ENCODE results near the gene RALGPS1.

The RALGPS1 gene

DNA sequence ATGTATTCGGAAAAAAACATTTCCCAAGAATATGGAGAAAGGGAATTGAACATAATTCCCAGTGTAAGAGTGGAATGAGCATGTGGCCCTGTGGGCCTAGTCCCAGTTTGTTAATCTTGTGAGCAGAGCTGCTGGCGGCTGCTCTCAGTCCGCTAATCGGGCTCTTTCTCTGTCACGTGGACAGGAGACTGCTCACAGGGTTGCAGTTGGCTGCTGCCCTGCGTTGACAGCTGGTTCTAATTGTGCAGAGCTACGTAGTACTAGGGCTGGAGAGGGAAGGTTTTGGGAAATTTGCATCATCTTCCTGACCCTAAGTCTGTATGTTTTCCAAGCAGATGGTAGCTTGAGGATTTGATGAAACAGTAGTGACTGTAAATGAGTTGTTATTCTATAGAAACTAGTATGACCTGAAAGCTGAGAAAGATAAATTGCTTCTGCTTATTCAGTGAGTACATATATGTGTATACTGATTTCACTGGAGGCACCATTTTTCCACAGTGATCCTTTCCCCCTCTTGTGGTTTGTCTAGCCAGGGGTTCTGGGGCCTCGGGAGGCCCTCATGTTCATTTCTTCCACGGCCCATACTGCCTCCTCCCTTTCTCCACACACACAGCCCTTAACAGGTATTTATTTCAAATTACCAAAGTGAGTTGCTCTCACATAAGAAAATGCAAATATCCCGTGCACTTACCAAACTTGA, 107.2 kb downstream of the RALGPS1 start:
- DNase-seq (ENCODE audit: low read depth, low spot score), result peak; percentile 91

DNA sequence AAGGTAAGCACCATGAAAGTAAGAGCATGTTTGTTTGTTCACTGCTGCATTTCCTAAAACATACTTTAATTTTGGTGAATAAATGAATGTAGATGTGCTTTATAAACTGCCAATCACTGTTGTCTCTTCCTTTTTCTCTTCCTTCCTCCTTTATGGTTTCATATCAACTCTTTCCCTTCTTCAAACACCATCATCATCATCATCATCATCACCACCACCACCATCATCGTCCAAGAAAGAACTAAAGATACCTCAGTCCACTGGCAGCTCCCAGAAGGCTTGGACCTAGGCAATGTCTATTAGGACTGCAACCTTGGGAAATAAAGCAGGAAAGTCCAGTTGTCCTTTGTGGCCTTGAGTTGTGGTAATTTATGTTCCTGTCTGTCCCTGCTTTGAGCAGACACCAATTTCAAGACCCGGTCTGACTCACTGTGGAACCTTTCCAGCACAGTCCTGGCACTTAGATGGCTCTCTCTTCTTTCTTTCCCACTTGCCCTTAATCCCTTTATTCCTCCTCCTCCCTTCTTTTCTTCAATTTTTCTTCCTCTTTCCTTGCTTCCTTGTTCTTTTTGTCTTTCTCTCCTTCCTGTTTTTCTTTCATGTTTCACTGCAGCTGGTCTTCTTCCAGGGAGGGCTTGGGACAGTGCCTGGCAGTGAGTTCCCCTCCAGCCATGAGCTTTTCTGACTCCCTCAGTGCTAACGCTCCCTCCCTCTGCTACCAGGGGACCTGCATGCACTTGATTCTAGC, 108.5 kb downstream of the RALGPS1 start:
- DNase-seq (ENCODE audit: low read depth, low spot score), result no peak

DNA sequence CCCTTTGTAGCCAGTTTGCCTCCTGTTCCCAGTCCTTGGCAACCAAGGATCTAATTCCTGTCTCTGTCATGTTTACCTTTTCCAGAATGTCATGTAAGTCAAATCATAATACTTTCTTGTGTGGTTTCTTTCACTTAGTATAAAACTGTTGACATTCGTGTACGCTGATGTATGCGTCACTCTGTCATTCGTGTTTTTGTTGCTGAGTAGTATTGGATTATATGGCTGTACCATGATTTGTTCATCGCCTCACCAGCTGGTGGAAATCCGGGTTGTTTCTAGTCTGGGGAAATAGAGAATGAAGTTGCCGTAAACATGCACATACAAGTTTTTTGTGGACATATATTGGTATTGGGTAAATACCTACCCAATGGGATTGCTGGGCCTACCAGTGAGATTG, 110.5 kb downstream of the RALGPS1 start:
- DNase-seq (ENCODE audit: low read depth, low spot score), result no peak

DNA sequence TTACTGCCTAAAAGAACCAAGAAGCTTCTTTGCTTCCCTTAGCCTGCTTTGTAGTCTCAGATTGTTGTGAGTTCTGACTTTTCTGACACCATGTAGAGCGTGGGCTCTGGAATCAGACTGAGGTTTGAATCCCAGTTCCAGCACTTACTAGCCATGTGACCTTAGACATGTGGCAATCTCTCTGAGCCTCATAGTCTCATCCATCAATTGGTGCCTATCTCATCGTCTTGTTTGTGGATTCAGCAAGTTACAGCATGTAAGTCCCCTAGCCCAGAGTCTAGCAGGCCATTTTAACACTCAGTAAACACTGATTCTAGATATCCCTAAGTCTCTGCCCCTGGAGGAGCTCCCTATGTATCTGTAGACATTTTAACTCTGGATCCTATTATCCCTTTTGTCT, 113.1 kb downstream of the RALGPS1 start:
- DNase-seq (ENCODE audit: low read depth, low spot score), result no peak

DNA sequence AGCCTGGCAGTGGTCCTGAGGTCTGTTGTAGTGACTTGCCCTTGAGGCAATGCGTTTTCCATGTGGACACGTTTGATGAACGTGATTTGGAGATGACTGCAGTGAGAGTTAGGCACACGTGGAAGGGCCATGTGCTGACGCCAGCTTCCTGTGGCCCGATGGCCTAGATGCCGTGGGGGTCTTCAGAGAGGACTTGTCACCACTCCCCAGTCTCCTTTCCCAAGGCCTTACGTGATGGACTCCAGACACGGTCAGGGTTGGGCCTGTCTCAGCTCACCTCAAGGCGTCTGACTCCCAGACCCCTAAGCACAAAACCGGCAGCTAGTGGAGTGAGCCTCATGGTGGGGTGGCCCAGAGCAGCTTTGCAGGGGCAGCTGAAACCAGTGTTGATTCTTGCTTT, 115.0 kb downstream of the RALGPS1 start:
- DNase-seq (ENCODE audit: low read depth, low spot score), result no peak

DNA sequence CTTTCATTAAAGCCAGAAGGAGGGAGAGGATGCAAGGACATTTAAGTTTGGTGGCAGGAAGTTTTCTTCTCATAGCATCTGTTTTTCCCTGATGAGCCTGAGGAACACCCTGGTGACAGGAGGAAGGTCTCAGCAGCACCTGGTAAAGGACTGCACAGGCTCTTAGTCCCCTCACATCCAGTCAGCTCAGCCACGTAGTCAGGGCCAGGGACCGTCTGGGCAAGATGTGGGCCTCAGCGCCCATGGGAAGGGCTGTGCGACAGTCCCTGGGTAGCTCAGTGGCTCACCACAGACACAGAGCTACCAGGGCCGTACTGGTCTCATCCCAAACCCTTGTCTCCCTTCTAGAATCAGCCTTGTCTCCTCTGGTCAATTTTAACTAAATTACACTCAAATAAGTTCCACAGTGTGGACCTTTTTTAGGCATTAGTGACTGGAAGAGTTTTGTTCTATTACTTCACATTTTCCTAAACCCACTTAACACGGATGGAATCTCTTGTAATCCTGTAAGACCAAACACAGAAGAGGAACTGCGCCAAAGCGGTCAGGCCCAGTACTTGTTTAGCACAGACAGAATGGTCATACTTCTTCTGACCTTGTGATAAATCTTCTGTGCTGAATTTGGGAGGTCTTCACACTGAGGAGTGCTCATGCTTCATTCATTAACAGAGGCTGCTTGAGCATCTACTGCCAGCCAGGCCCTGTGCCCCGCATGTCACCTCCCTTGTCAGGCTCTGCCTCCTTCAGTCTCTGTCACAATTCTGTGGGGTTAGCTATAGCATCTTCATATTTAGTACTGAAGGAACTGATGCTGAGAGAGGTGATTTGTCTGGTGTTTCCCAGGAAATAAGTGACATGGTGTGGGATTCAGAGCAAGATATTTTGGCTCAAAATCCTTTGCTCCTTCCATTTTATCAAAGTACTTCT, 116.5 kb downstream of the RALGPS1 start:
- DNase-seq (ENCODE audit: low read depth, low spot score), result no peak

DNA sequence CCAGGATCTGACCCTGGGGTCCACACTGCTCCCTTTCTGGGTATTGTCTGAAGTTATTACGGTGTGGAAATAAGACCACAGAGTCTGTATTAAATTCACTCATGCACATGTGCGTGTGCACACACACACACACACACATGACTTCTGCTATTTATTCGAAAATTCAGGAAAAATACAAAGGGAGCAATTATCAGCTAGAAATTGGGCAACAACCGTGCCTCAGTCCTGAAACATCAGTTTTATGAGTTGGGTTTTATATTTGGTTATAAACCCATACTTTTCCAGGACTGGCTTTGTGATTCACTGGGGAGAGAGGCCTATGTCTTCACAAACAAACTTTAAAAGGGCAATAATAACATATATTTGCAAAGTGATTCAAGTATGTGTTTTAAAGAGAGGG, 117.7 kb downstream of the RALGPS1 start:
- no peak for DNase-seq (ENCODE audit: low read depth, low spot score)

DNA sequence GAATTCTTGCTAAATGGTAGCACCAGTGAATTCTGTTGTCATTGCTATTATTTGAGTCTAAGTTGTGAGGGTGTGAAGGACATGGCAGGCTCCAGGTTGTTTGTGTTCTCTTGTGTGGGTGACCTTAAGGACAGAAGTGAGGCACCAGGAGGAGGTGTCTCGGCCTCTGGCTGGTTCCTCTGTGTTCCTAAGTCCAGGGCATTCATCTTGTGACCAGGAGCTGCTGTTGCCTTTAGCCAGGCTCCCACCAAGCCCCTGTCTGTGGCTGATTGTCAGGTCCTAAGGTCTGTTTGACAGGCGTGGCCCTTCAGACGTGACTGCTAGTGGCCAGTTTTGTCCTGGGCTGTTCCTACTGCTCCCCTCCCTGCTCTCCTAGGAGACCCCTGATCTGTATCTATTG, 118.5 kb downstream of the RALGPS1 start:
- DNase-seq (ENCODE audit: low read depth, low spot score), result no peak

DNA sequence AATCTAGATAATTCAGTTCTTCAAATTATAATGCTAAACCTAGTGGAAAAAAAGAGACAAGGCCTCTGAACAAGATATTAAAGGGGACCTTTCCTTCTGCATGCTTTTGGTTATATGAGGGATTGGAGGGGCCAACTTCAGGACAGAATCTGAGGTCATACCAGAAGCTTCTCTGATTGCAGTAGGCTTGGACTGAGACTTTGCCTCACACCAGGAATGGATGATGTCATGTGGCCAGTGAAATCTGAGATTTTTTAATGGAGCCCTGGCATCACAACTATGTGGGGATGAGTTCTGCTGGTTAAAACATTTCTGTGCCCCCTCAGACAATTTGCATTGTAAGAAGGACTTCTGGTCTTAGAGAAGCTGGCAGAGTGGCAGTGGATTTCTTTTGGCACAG, 119.2 kb downstream of the RALGPS1 start:
- DNase-seq (ENCODE audit: low read depth, low spot score), result no peak

DNA sequence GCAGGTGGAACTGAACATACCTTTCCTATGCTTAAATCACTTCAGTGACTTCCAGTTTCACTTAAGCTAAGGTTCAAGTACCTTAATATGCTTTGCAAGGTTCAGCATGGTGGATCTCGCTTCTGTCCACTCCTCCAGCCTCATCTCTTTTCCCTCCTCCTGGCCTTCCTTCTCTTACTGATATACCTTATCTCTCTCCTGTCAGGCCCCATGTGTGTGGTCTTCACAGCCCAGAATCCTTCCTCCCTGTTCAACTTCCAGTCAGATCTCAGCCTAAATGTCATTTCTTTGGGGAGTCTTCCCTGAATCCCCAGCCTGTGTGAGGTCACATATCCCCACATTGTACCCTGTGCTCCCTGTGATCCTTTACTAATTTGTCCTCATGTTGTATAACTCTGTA, 120.1 kb downstream of the RALGPS1 start:
- DNase-seq (ENCODE audit: low read depth, low spot score), result no peak

DNA sequence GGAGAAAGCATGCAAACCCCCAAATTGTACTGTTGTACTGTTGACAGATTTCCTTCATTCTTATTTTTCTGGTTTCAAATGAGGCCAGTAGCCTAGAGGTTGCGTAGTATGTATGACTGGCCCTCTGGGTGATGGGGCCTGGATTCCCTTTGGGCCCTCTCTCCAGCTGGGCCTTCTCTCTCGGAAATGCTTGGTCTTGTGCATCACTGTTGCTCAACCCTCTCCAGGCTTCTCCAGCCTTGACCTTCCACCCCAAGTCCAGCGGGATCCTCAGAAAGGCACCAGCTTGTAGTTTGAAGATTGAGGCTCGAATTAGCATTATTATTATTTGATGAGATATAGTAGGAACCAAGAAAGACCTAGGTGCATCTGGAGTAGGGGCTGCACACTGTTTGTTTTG, 120.8 kb downstream of the RALGPS1 start:
- no peak for DNase-seq (ENCODE audit: low read depth, low spot score)

DNA sequence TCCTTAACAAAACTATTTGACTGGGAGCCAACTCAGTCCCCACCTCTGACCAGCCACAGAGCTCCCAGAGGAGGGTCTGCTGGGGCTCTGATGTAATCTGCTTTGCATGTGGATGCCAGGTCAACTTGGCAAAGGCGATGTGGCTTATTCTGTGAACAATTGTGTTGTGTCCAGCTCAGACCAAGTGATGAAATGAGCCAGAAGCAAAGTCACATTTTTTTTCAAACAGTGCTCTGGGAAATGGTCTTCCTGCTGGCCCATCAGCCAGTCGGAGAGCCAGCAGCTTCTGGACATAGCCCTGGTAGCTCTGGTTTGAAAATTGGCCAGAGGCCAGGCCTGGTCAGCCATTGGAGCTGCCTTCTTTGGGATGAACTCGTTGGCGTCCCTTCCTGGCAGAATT, 121.4 kb downstream of the RALGPS1 start:
- DNase-seq (ENCODE audit: low read depth, low spot score), result no peak

DNA sequence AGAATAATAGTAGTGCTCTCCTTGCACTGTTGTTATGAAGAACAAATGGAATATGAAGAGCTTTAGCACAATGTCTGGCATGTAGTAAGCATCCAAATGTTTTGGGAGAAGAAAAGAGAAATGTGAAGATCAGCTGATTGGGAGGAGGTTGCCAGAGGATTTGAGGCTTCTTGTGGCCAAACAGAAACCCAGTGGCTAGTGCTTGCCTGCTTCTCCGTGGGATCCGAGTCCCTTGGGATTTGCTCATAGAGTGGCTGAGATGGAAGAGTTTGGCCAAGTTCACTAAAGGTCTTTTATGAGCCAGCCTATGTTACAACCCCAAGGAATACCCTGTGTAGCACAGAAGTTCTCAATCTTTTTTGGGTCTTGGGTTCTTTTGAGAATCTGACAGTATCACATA, 121.9 kb downstream of the RALGPS1 start:
- DNase-seq (ENCODE audit: low read depth, low spot score), result no peak

DNA sequence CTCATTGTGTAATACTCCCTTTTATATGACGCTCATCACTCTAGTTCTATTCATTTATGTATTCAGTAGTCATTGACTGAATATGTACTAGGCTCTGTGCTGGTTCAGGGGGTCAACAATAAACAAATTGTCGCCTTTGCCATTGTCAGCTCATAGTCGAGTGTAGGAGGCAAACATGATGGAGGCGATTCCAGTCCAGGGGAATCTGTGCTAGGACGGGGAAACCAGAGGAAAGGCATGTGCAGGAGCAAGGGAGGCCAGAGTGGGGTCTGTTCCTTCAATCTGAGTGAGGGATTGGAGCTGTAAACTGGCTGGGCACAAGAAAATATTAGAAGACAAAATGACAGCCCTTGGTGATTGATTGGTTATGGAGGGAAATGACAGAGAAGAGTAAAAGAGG, 123.9 kb downstream of the RALGPS1 start:
- no peak for DNase-seq (ENCODE audit: low read depth, low spot score)

DNA sequence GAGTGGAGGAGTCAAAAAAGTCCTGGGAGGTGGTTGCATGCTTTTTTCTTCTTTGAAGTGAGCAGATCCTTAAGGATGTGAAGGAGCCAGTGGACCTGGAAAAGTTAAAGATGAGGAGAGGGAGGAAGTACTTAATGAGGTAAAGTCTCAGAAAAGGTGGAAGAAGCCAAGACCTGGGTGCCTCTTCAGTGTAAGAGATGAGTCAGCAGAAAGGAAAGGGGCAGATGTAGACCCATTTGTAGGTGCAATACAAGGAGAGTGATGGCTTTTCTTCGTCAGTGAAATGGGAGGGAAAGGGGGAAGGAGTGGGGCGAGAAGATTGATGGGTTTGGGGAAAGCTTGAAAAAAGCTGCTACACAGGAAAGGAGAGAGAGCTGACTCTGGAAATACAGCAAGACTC, 124.9 kb downstream of the RALGPS1 start:
- DNase-seq (ENCODE audit: low read depth, low spot score), result no peak

DNA sequence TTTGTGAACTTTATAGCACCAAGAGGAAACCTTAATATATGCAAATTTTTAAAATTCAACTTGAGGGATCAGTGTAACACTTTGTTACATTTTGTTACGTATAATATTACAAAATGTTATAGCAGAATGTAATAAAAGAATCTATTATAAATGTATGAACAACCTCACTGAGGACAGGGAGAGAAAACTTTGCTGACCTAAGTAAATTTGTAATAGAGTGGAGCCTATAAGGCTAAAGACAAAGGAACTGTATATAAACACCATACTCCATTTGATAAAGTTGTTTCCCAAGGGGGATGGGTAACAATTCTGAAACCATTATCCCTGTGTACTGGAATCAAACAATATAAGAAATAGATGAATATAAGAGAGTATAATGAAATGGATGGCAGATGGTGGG, 130.6 kb downstream of the RALGPS1 start:
- no peak for DNase-seq (ENCODE audit: low read depth, low spot score)

DNA sequence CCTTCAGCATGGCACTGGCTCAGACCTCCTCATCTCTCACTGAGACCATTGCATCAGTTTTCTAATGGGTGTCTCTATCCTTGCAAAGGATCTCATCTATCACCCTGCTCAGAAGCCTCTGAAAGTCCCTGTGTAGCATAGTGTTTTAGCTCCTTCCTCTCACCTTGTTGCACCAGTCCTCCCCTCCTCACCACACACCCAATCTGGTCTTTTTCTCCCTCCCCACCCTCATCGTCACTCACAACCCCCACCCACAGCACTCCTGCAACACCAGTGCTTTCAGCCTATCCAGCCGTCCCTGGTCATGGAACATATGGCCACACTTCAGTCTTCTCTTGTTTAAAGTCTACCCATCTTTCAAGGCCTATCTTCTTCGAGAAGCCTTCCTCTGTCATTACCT, 133.4 kb downstream of the RALGPS1 start:
- DNase-seq (ENCODE audit: low read depth, low spot score), result no peak

DNA sequence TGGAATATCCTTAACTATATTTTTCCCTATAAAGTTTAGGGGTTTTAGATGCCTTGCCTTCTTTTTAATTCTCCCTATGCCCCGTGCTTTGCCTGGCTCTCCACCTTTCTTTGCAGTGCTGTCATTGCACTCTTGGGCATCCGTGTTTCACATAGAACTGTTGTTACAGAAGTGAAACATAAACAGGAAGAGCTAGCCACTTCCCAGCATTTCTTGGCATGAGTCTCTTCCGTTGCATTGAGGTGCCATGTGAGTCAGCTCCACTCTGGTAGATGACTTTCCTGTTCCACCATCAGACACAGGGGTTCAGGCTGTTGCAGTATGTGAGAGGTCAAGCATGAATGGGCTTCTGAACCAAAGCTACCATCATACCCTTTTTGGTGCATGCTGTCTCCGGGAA, 134.5 kb downstream of the RALGPS1 start:
- DNase-seq (ENCODE audit: low read depth, low spot score), result peak; percentile 73

DNA sequence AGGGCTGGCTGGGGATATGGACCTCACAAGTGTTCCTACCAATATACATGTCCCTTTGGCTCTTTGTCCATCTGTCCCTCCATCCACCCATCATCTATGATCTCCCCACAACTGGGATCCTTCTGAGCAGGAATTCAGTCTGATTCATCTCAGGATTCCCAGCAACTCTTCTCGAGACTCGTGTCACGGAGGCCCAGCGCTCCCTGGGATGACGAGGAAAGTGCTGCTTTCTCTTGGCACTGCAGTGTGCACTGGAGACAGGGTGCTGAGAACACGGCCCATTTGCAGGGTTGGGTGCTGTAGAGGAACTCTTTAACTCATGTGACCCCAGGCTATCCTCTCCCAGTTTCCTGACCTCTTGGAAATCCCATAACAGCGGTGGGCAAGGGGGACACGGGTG, 135.0 kb downstream of the RALGPS1 start:
- no peak for DNase-seq (ENCODE audit: low read depth, low spot score)

DNA sequence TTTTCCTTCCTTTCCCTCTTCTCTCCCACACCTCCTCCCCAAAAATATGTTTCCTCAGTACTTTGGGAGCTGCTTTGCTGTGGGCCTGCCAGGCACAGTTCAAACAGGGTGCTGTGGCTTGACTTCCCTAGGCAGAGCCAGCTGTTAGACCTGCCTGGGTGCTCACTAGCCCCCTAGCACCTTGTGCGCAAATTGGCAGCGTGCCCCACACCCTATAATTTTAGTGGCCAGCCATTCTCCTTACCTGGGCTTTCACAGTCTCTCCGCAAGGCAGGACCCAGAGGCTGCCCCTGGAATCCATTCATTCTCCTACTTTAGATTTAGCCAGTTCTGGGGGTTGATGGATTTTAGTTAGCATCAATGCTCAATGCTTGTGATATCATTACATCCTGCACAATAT, 135.6 kb downstream of the RALGPS1 start:
- no peak for DNase-seq (ENCODE audit: low read depth, low spot score)

DNA sequence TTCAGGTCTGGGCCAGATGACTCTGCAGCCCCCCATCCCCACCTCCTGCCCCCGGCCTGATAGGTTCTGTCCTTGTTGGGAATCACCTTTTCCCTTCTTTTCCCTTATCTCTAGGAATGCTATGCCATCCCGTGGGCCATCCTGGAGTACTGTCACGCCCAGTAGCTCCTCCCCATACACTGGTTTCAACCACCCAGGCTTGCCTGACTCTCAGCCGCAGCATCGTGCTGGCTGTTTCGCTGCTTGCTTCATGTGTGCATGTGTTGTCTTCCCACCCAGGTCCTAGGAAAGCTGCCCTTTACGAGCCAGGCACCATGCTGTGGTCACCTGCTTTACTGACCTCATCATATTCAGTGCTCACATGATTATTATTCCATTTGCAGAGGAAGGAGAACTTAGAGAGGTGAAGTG, 136.0 kb downstream of the RALGPS1 start:
- DNase-seq (ENCODE audit: low read depth, low spot score), result no peak

DNA sequence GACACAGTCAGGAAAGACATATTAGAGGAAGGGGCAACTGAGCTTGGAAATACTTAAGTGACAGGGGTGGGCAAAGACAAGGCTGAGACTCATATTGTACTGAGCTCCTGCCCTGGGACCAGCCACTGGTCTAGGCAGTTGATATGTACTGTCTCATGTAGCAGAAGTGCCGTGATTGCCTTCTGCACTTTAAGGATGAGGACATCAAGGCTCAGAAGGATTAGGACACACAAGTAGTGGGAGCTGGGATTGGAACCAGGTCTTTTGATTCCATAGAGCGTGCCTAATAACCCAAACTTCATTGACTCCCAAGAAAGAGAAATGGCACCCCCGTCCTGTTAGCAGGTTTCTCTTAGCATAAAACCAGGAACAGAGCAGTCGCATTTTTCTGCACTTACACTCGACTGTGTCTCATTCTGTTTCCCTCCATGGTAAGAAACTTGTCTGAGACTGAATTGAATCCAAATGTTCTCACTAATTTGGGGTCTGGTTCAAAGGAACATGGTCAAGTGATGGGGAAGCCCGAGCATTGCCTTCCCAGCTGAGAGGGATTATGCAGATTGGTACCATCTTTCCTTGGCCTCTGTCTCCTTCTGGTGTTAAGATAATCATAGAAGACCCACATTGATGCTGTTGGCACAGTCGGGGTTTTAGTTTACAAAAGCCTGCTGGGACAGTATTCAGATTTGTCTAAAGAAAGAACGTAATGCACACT, 137.5 kb downstream of the RALGPS1 start:
- DNase-seq (ENCODE audit: low read depth, low spot score), result no peak
